K562 (cell line): ENCODE results near the gene ENTREP3. TPM values are rescaled to one million over a fixed set of nuclear protein-coding genes. Genes with fewer than 3 reads are reported as not detected.

ENCODE experiments used
- CBFA2T2 ChIP-seq: fragments of 450-650 bp; conservative IDR thresholded peaks from 2 replicates; pipeline ENCODE4 v1.6.1; 2017; ENCODE audit warnings: mild to moderate bottlenecking
- ETV1 ChIP-seq: fragments of 450-650 bp; conservative IDR thresholded peaks from 2 replicates; pipeline ENCODE4 v1.6.1; 2016; ENCODE audit warnings: missing genetic modification characterization, control low read depth, low read depth, missing compliant biosample characterization
- GATAD2B ChIP-seq: fragments of 450-650 bp; IDR thresholded peaks from 2 replicates; pipeline ENCODE4 v1.6.1; 2017; ENCODE audit warnings: mild to moderate bottlenecking, borderline replicate concordance
- HBP1 ChIP-seq: fragments of 450-650 bp; formaldehyde crosslinking; IDR thresholded peaks from 2 replicates; pipeline ENCODE4 v1.4.0; 2022; ENCODE audit warnings: missing genetic modification characterization
- KHSRP ChIP-seq: fragments of 450-650 bp; IDR thresholded peaks from 2 replicates; pipeline ENCODE4 v1.6.1; 2017
- MAFG ChIP-seq: fragments of 450-650 bp; conservative IDR thresholded peaks from 2 replicates; pipeline ENCODE4 v1.6.1; 2016; ENCODE audit warnings: missing genetic modification characterization, missing compliant biosample characterization
- PHB ChIP-seq: fragments of 250-450 bp; sonication (Bioruptor Pico); IDR thresholded peaks from 2 replicates; pipeline ENCODE4 v1.5.0; 2021
- ZC3H4 ChIP-seq: sonication (generic); formaldehyde crosslinking; IDR thresholded peaks from 2 replicates; pipeline ENCODE4 v1.9.0; 2021; ENCODE audit warnings: missing genetic modification reagents, borderline replicate concordance
- ZFP1 ChIP-seq: fragments of 450-650 bp; formaldehyde crosslinking; IDR thresholded peaks from 2 replicates; pipeline ENCODE4 v1.4.0; 2020; ENCODE audit warnings: mild to moderate bottlenecking, mixed read lengths
- ZNF395 ChIP-seq: fragments of 200-800 bp; sonication (Bioruptor generic); IDR thresholded peaks from 2 replicates; pipeline ENCODE4 v1.6.1; 2017; ENCODE audit warnings: missing genetic modification characterization, missing compliant biosample characterization
- polyA plus RNA-seq, 8 experiments: library from polyadenylated mRNA; depleted of rRNA in 4 of 8; stranded (reverse) in 5 of 8; unstranded in 3 of 8; fragments of >200 nt; fragmentation: Nextera tagmentation in 2 of 8; fragmentation: Illumina TruSeq in 1 of 8; extraction: Ambion mirVana in 2 of 8; extraction: Trizol in 1 of 8; gene quantifications; 2 replicates each; pipeline versions ENCODE4 v1.2.1 to v1.2.3, GENCODE V29; 2011 to 2014; ENCODE audit warnings: inconsistent platforms in 1 of 8, missing spikeins in 1 of 8
- total RNA-seq, 7 experiments: library from RNA; depleted of rRNA in 6 of 7; stranded (reverse); fragments of >200 nt in 6 of 7; fragmentation: Illumina TruSeq in 2 of 7; extraction: Trizol in 2 of 7; gene quantifications; 2 replicates each; pipeline versions ENCODE4 v1.2.1 to v1.2.3, GENCODE V29; 2011 to 2021; ENCODE audit warnings: low replicate concordance in 1 of 7
- TF ChIP-seq, protein P1 (sequence below): fragments of 450-650 bp; IDR thresholded peaks from 2 replicates; pipeline ENCODE4 v1.7.1; 2018; ENCODE audit warnings: mild to moderate bottlenecking, low read depth; ENCODE audit not compliant: partially characterized antibody
- TF ChIP-seq, protein P2 (sequence below), 2 experiments: fragments of 450-650 bp; formaldehyde crosslinking in 1 of 2; IDR thresholded peaks; 2 replicates each; pipeline versions ENCODE4 v1.4.0 to v1.6.1; 2014 to 2020; ENCODE audit warnings: mild to moderate bottlenecking in 2 of 2, borderline replicate concordance in 1 of 2, low read depth in 1 of 2

ENTREP3 gene
- total and polyA plus RNA-seq, 9 of the 15 experiments (the other 6 are each of a cell fraction or from before 2014, with no cell fraction given), result 1.9 to 41.8 (median 5.9) TPM

- TF ChIP-seq ETV1 (tag), result no peak
- no peak for TF ChIP-seq GATAD2B
- no peak for TF ChIP-seq MAFG (tag)
- no peak for TF ChIP-seq ZFP1 (CRISPR knock-in tag)
- peak; percentile 60 for TF ChIP-seq CBFA2T2
- TF ChIP-seq, protein P1, sequence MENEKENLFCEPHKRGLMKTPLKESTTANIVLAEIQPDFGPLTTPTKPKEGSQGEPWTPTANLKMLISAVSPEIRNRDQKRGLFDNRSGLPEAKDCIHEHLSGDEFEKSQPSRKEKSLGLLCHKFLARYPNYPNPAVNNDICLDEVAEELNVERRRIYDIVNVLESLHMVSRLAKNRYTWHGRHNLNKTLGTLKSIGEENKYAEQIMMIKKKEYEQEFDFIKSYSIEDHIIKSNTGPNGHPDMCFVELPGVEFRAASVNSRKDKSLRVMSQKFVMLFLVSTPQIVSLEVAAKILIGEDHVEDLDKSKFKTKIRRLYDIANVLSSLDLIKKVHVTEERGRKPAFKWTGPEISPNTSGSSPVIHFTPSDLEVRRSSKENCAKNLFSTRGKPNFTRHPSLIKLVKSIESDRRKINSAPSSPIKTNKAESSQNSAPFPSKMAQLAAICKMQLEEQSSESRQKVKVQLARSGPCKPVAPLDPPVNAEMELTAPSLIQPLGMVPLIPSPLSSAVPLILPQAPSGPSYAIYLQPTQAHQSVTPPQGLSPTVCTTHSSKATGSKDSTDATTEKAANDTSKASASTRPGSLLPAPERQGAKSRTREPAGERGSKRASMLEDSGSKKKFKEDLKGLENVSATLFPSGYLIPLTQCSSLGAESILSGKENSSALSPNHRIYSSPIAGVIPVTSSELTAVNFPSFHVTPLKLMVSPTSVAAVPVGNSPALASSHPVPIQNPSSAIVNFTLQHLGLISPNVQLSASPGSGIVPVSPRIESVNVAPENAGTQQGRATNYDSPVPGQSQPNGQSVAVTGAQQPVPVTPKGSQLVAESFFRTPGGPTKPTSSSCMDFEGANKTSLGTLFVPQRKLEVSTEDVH, result no peak
- TF ChIP-seq, protein P2, sequence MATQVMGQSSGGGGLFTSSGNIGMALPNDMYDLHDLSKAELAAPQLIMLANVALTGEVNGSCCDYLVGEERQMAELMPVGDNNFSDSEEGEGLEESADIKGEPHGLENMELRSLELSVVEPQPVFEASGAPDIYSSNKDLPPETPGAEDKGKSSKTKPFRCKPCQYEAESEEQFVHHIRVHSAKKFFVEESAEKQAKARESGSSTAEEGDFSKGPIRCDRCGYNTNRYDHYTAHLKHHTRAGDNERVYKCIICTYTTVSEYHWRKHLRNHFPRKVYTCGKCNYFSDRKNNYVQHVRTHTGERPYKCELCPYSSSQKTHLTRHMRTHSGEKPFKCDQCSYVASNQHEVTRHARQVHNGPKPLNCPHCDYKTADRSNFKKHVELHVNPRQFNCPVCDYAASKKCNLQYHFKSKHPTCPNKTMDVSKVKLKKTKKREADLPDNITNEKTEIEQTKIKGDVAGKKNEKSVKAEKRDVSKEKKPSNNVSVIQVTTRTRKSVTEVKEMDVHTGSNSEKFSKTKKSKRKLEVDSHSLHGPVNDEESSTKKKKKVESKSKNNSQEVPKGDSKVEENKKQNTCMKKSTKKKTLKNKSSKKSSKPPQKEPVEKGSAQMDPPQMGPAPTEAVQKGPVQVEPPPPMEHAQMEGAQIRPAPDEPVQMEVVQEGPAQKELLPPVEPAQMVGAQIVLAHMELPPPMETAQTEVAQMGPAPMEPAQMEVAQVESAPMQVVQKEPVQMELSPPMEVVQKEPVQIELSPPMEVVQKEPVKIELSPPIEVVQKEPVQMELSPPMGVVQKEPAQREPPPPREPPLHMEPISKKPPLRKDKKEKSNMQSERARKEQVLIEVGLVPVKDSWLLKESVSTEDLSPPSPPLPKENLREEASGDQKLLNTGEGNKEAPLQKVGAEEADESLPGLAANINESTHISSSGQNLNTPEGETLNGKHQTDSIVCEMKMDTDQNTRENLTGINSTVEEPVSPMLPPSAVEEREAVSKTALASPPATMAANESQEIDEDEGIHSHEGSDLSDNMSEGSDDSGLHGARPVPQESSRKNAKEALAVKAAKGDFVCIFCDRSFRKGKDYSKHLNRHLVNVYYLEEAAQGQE (IDR thresholded peaks at IDR 0.05; ENCODE audit: borderline replicate concordance), result no peak
- TF ChIP-seq, protein P2 (CRISPR knock-in tag; IDR thresholded peaks at IDR 0.05; ENCODE audit: low read depth), result no peak
- TF ChIP-seq ZC3H4 (CRISPR knock-in tag), result no peak
- no peak for TF ChIP-seq ZNF395
- no peak for TF ChIP-seq KHSRP
- no peak for TF ChIP-seq HBP1 (CRISPR knock-in tag)
- no peak for TF ChIP-seq PHB (CRISPR knock-in tag)
These were observed 46.1 kb upstream of the ENTREP3 start, which contains the start of gene PKLR (continued) for GRCh38 chr1:155301342-155301841.
